HAP-1 (cell line): ENCODE measurements around the gene ORMDL3.

Source experiments
- DNase-seq, 2 experiments: peaks; one replicate each; pipeline ENCODE4 v3.0.0-alpha.2; 2016 to 2020; ENCODE audit warnings: low spot score in 2 of 2
- H3K27me3 ChIP-seq: fragments of 250-450 bp; sonication (Bioruptor Pico); 2 replicates; pipeline ENCODE4 v1.5.1; 2020; ENCODE audit warnings: low read depth, mild to moderate bottlenecking, moderate library complexity
- H3K36me3 ChIP-seq: fragments of 250-450 bp; sonication (Bioruptor Pico); replicated peaks from 2 replicates; pipeline ENCODE4 v1.5.1; 2020; ENCODE audit warnings: mild to moderate bottlenecking
- H3K4me1 ChIP-seq: fragments of 250-450 bp; sonication (Bioruptor Pico); 2 replicates; pipeline ENCODE4 v1.5.1; 2020; ENCODE audit warnings: mild to moderate bottlenecking
- H3K4me3 ChIP-seq: fragments of 250-450 bp; sonication (Bioruptor Pico); 2 replicates; pipeline ENCODE4 v1.5.1; 2020; ENCODE audit warnings: mild to moderate bottlenecking, moderate library complexity
- H3K9me3 ChIP-seq: fragments of 250-450 bp; sonication (Bioruptor Pico); 2 replicates; pipeline ENCODE4 v1.5.1; 2020; ENCODE audit warnings: mild to moderate bottlenecking, moderate library complexity
- in situ Hi-C: fragments of 300-500 bp; cut with MboI; formaldehyde crosslinking; loops from 3 replicates; pipeline ENCODE4 v1.14.3; 2020; ENCODE audit warnings: low sequenced_read_pairs, inconsistent platforms, mixed read lengths

Gene ORMDL3

DNA sequence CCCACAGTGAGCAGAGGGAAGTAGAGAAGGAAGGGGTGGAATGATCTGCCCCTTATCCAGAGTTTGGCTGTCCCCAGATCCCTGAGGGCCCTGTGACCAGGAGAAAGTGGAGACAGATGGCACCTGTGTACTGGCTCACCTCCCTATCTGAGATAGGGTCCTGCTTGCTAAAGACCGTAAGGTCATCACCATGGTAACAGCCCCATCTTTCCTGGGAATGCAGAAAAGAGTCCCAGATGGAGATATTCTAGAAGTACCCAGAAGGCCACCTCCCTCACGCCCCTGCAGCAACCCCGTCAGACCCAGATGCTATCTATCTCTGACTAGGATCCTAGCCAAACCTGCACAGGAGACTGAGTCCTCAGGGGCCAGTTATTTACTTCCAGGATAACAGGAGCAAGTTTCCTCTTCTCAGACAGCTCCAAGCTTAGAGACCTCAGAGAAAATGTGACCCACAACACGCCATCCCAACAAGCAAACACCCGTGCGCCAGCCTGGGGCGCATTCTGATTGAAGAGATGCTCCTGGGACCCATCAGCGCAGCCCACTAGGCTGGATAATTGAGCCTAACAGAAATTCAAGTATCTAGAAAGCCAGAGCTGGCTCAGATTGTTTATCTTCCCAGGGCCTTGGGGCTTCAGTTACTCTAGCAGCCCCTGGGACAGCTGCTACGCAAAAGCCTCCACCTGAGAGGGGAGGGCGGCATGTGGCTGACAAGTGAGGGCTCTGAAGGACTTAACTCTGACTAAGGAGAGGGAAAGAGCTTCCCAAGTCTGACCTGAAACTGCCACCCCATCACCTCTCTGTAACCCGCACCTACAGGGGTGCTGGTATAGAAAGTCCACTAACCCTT, 1.9 kb downstream of the ORMDL3 start:
- H3K4me1 ChIP-seq, result peaks cover 6% of the 10 kb centered on the region; the same call in 1 of the 2 replicates
- DNase-seq, result no peak

GRCh38 chr17:39924691-39925055, 2.7 kb downstream of the ORMDL3 start:
- H3K4me3 ChIP-seq, result no peak overlapping the region
- DNase-seq, result no peak
- peaks cover 6% of the 10 kb centered on the region; the same call in 1 of the 2 replicates for H3K4me1 ChIP-seq
- in situ Hi-C loops, result no loop called here
- H3K27me3 ChIP-seq, result no peaks in the 10 kb centered on the region
- peaks cover 16% of the 10 kb centered on the region for H3K36me3 ChIP-seq
- no peaks in the 10 kb centered on the region for H3K9me3 ChIP-seq

More for the DNA sequence above, 1.9 kb downstream of the ORMDL3 start:
- in situ Hi-C loops, result no loop called here
- H3K27me3 ChIP-seq, result no peaks in the 10 kb centered on the region
- H3K9me3 ChIP-seq, result no peaks in the 10 kb centered on the region
- peaks cover 16% of the 10 kb centered on the region for H3K36me3 ChIP-seq
- no peak overlapping the region for H3K4me3 ChIP-seq

- no peaks in the 10 kb centered on the region for H3K9me3 ChIP-seq
- in situ Hi-C loops, result no loop called here
- peaks cover 6% of the 10 kb centered on the region; the same call in 1 of the 2 replicates for H3K4me1 ChIP-seq
- H3K36me3 ChIP-seq, result peaks cover 16% of the 10 kb centered on the region
- DNase-seq, result no peak
- H3K4me3 ChIP-seq, result no peak overlapping the region
- no peaks in the 10 kb centered on the region for H3K27me3 ChIP-seq
These were observed 3.3 kb downstream of the ORMDL3 start for GRCh38 chr17:39923836-39924690.

- Histone ChIP-seq H3K36me3 (peaks cover 16% of the 10 kb centered on the region), H3K4me1 (peaks cover 4% of the 10 kb centered on the region; the same call in 1 of the 2 replicates), H3K4me3 (no peak overlapping the region), H3K9me3 (no peaks in the 10 kb centered on the region), H3K27me3 (no peaks in the 10 kb centered on the region)
- no peak for DNase-seq
- in situ Hi-C loops, result no loop called here
These were observed 4.2 kb downstream of the ORMDL3 start for GRCh38 chr17:39923230-39923629.

DNA sequence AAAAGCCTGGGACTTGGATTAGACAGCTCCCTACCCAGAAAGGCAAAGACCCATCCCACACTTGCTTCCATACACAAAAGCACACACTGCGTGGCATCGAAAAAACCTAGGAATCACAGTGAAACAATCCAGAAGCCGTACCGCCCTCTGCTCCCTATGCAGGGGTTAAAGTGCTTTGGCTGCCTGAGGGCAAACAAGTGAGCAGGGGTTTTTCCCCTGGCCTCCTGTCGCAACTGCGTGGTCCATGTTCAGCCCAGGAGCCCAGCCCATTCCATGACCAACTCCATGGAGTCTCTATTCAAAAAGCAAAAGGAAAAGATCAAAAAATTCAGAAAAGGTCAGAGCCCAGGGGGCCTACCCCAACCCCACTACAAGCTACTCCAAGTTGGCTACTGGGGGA, 5.4 kb downstream of the ORMDL3 start:
- H3K9me3 ChIP-seq, result no peaks in the 10 kb centered on the region
- DNase-seq, result no peak
- H3K4me1 ChIP-seq, result peaks cover 4% of the 10 kb centered on the region; the same call in 1 of the 2 replicates
- H3K36me3 ChIP-seq, result peaks cover 16% of the 10 kb centered on the region
- H3K4me3 ChIP-seq, result no peak overlapping the region
- in situ Hi-C loops, result no loop called here
- no peaks in the 10 kb centered on the region for H3K27me3 ChIP-seq

- Histone ChIP-seq H3K4me3 (no peak overlapping the region), H3K27me3 (no peaks in the 10 kb centered on the region), H3K9me3 (no peaks in the 10 kb centered on the region), H3K36me3 (peaks cover 16% of the 10 kb centered on the region), H3K4me1 (peaks cover 3% of the 10 kb centered on the region; the same call in 1 of the 2 replicates)
- no peak for DNase-seq
- in situ Hi-C loops, result no loop called here
These were observed 6.1 kb downstream of the ORMDL3 start for GRCh38 chr17:39921323-39921722.

DNA sequence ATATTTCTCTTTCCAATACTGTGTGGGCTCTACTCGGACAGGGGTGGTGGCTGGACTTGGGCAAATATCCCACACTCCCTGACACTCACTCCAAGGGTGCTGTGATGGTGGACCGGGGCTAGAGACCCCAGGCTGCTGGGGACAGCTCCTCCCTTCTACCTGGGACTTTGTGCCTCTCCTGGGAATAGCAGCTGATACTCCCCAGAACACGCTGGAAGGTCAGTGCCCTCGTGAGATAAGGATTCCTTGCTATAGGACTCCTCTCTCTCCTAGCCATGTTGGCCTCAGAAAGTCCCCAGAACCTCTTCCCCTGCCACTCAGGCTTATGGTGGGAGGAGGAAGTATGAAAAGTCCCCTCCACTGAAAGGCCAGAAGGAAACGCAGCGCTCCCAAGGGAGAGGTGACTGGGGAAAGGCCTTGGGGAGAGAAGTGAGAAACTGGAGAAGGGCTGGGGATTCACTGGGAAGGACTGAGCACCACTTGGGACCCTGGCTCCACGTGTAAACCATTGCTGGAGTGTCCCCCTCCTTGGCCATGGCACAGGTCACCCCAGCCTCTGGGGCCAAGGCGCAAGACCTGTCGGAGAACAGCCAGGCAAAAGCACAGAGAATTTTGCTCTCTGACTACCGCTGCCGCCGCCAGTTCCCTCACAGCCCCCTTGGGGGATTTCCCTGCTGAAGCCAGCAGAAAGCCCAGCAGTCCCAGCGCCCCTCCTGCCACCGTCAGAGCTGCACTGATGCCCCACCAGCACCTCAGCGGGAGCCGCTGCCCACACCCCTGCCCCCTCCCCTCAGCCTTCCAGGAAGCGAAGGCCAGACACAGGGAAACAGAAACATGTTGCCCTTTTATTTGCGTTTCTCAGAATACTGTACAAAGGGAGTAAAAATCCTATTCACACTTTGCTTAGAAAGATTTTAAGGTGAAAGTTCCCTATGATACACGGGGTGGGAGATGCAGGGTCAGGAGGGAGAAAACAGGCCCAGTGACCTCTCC, 6.9 kb downstream of the ORMDL3 start:
- Histone ChIP-seq H3K27me3 (no peaks in the 10 kb centered on the region), H3K4me3 (no peak overlapping the region), H3K9me3 (no peaks in the 10 kb centered on the region), H3K36me3 (peaks cover 16% of the 10 kb centered on the region), H3K4me1 (no peaks in the 10 kb centered on the region)
- in situ Hi-C loops, result no loop called here
- DNase-seq, result no peak

DNA sequence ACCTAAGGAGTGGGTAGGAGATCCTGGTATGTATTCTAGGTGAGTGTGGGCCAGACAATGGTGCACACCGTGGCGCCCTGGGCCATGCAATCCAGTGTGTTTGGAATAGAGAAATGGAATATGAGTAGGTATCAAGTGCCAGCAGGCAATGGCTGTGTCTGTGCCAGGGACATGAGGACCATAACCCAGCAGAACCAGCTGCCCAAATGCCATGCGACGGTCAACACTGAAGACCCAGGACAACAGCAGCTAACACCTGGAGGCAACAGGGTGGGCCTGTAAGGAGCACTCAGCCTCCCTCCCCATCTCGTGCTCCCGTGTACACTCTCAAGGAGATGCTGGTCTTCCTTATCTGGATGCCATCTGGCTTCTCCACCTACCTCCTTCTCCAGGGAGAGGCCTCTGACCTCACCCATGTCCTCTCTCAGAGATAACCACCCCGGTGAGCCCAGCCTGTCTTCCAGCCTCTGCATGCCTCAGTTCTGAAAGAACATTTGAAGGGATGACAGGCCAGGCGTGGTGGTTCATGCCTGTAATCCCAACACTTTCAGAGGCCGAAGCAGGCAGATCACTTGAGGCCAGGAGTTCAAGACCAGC, 8.2 kb downstream of the ORMDL3 start:
- Histone ChIP-seq H3K4me3 (no peak overlapping the region), H3K36me3 (peaks cover 16% of the 10 kb centered on the region), H3K4me1 (no peaks in the 10 kb centered on the region), H3K27me3 (no peaks in the 10 kb centered on the region), H3K9me3 (no peaks in the 10 kb centered on the region)
- in situ Hi-C loops, result no loop called here
- DNase-seq, result no peak

DNA sequence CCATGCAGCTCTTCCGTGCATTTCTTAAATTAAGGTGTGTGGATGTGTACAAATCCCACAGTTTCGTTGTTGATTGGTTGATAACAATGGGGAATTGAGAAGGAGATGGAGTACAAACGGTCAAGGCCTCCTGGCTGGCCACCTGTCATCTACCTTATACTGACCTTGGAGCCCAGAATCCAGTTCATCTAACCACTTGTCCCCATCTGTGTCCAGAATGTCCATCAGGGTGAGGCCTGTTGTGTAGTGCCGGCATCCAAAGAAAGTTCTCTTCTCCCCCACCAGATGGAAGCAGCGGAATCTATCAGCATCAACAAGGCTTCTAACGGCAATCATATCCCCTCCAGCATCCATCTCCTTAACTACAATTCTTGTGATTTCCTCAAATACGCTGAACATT, 10.5 kb downstream of the ORMDL3 start:
- Histone ChIP-seq H3K4me1 (no peaks in the 10 kb centered on the region), H3K4me3 (no peak overlapping the region), H3K9me3 (no peaks in the 10 kb centered on the region), H3K36me3 (peaks cover under 1% of the 10 kb centered on the region; the same call in 1 of the 2 replicates), H3K27me3 (no peaks in the 10 kb centered on the region)
- DNase-seq, result no peak
- in situ Hi-C loops, result no loop called here

- in situ Hi-C loops, result no loop called here
These were observed 11.8 kb downstream of the ORMDL3 start for GRCh38 chr17:39915559-39915958.

GRCh38 chr17:39913989-39914388, 13.4 kb downstream of the ORMDL3 start:
- Histone ChIP-seq H3K36me3 (no peaks in the 10 kb centered on the region), H3K9me3 (no peaks in the 10 kb centered on the region), H3K27me3 (no peaks in the 10 kb centered on the region), H3K4me3 (no peak overlapping the region), H3K4me1 (no peaks in the 10 kb centered on the region)
- in situ Hi-C loops, result no loop called here
- no peak for DNase-seq

More at GRCh38 chr17:39915559-39915958, 11.8 kb downstream of the ORMDL3 start:
- Histone ChIP-seq H3K4me3 (no peak overlapping the region), H3K9me3 (no peaks in the 10 kb centered on the region), H3K36me3 (no peaks in the 10 kb centered on the region), H3K4me1 (no peaks in the 10 kb centered on the region), H3K27me3 (no peaks in the 10 kb centered on the region)
- DNase-seq, result no peak

- in situ Hi-C loops, result no loop called here
- H3K36me3 ChIP-seq, result no peaks in the 10 kb centered on the region
- no peak overlapping the region for H3K4me3 ChIP-seq
- no peaks in the 10 kb centered on the region for H3K9me3 ChIP-seq
- H3K4me1 ChIP-seq, result no peaks in the 10 kb centered on the region
- no peak for DNase-seq
- H3K27me3 ChIP-seq, result no peaks in the 10 kb centered on the region
These were observed 18.5 kb downstream of the ORMDL3 start for GRCh38 chr17:39908789-39909352.

- Histone ChIP-seq H3K27me3 (no peaks in the 10 kb centered on the region), H3K36me3 (no peaks in the 10 kb centered on the region)
- in situ Hi-C loops, result no loop called here
These were observed 22.5 kb downstream of the ORMDL3 start for GRCh38 chr17:39904990-39905288.

More at GRCh38 chr17:39904990-39905288, 22.5 kb downstream of the ORMDL3 start:
- Histone ChIP-seq H3K4me1 (no peaks in the 10 kb centered on the region), H3K9me3 (no peaks in the 10 kb centered on the region), H3K4me3 (no peak overlapping the region)
- DNase-seq, result no peak
